ENCODE data around the gene MRPL36.

GRCh38 chr5:1751026-1751863 is 48.4 kb downstream of the MRPL36 start:
- TF ChIP-seq, protein P1, sequence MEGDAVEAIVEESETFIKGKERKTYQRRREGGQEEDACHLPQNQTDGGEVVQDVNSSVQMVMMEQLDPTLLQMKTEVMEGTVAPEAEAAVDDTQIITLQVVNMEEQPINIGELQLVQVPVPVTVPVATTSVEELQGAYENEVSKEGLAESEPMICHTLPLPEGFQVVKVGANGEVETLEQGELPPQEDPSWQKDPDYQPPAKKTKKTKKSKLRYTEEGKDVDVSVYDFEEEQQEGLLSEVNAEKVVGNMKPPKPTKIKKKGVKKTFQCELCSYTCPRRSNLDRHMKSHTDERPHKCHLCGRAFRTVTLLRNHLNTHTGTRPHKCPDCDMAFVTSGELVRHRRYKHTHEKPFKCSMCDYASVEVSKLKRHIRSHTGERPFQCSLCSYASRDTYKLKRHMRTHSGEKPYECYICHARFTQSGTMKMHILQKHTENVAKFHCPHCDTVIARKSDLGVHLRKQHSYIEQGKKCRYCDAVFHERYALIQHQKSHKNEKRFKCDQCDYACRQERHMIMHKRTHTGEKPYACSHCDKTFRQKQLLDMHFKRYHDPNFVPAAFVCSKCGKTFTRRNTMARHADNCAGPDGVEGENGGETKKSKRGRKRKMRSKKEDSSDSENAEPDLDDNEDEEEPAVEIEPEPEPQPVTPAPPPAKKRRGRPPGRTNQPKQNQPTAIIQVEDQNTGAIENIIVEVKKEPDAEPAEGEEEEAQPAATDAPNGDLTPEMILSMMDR (conservative IDR thresholded peaks at IDR 0.05) = no peak
- TF ChIP-seq ZFX (IDR thresholded peaks at IDR 0.05) = no peak

Data from C4-2B (cell line).